PC-3 (cell line): ENCODE data around the gene KRT7. TPM values are rescaled to one million over a fixed set of nuclear protein-coding genes. Genes with fewer than 3 reads are reported as not detected.

Source experiments
- ATAC-seq: fragments of 200-7000 bp; cut with Tn5 transposase; 2 replicates; pipeline ENCODE4 v1.9.1; 2020; ENCODE audit warnings: mild to moderate bottlenecking, moderate library complexity
- BruUV-seq: library from RNA; stranded (reverse); fragments of 400-500 nt; replicated peaks from 2 replicates; lab custom pipeline; 2021; lab: Mats Ljungman, UMichigan
- CTCF ChIA-PET: fragments of 300-600 bp; sonication (Branson Sonifier 250); formaldehyde crosslinking; loops from one replicate; lab custom pipeline; 2022; ENCODE audit warnings: antibody characterized with exemption; lab: Charles Lee
- POLR2A ChIA-PET: fragments of 300-600 bp; sonication (Branson Sonifier 250); formaldehyde crosslinking; loops from one replicate; lab custom pipeline; 2022; ENCODE audit warnings: antibody characterized with exemption; ENCODE audit not compliant: unreplicated experiment; lab: Charles Lee
- DNase-seq: peaks from one replicate; pipeline ENCODE4 v3.0.0-alpha.2; 2015
- H2AFZ ChIP-seq: fragments of 300-600 bp; sonication (generic); 2 replicates; pipeline ENCODE4 v1.6.0; 2016; ENCODE audit warnings: antibody characterized with exemption, low read length
- H3F3A ChIP-seq: fragments of 300-600 bp; sonication (generic); one replicate; pipeline ENCODE4 v1.6.0; 2017; ENCODE audit warnings: antibody characterized with exemption, low read length, control low read depth, mild to moderate bottlenecking; ENCODE audit not compliant: unreplicated experiment
- H3K27ac ChIP-seq: fragments of 300-600 bp; sonication (generic); 2 replicates; pipeline ENCODE4 v1.5.1; 2016; ENCODE audit warnings: mild to moderate bottlenecking, low read length
- H3K27me3 ChIP-seq: fragments of 300-600 bp; sonication (generic); 2 replicates; pipeline ENCODE4 v1.6.1; 2016; ENCODE audit warnings: low read length, mixed read lengths
- H3K36me3 ChIP-seq: fragments of 300-600 bp; sonication (generic); 2 replicates; pipeline ENCODE4 v1.6.1; 2016; ENCODE audit warnings: low read depth, mixed run types, low read length, mixed read lengths
- H3K4me1 ChIP-seq: fragments of 300-600 bp; sonication (generic); 2 replicates; pipeline ENCODE4 v1.5.1; 2016; ENCODE audit warnings: low read length; ENCODE audit not compliant: insufficient read depth
- H3K4me2 ChIP-seq: fragments of 300-600 bp; sonication (generic); 2 replicates; pipeline ENCODE4 v1.6.0; 2016; ENCODE audit warnings: low read length
- H3K4me3 ChIP-seq: fragments of 300-600 bp; sonication (generic); 2 replicates; pipeline ENCODE4 v1.5.1; 2016; ENCODE audit warnings: mild to moderate bottlenecking, low read length, mixed read lengths
- H3K79me2 ChIP-seq: fragments of 300-600 bp; sonication (generic); 2 replicates; pipeline ENCODE4 v1.6.1; 2017; ENCODE audit warnings: low read length, mixed read lengths
- H3K9ac ChIP-seq: fragments of 300-600 bp; sonication (generic); 2 replicates; pipeline ENCODE4 v1.6.0; 2016; ENCODE audit warnings: mild to moderate bottlenecking, low read length
- H3K9me2 ChIP-seq: fragments of 300-600 bp; sonication (generic); replicated peaks from 2 replicates; pipeline ENCODE4 v1.6.1; 2016; ENCODE audit warnings: mixed run types, low read length, mixed read lengths
- H3K9me3 ChIP-seq: fragments of 300-600 bp; sonication (generic); 2 replicates; pipeline ENCODE4 v1.6.1; 2016; ENCODE audit warnings: low read length, mixed read lengths
- H4K20me1 ChIP-seq: fragments of 300-600 bp; sonication (generic); 2 replicates; pipeline ENCODE4 v1.6.1; 2016; ENCODE audit warnings: low read length, mixed read lengths
- CTCF ChIP-seq: fragments of 300-600 bp; sonication (generic); conservative IDR thresholded peaks from 2 replicates; pipeline ENCODE4 v1.5.1; 2017; ENCODE audit warnings: antibody characterized with exemption, low read depth, mild to moderate bottlenecking, low read length
- EZH2 ChIP-seq: fragments of 300-600 bp; sonication (generic); IDR thresholded peaks from one replicate; pipeline ENCODE4 v1.6.1; 2017; ENCODE audit warnings: antibody characterized with exemption, mild to moderate bottlenecking, low read length; ENCODE audit not compliant: unreplicated experiment
- EZH2phosphoT487 ChIP-seq: fragments of 300-600 bp; sonication (generic); IDR thresholded peaks from 2 replicates; pipeline ENCODE4 v1.6.1; 2018; ENCODE audit warnings: mild to moderate bottlenecking, antibody characterized with exemption, low read length, borderline replicate concordance
- intact Hi-C: fragments of 100-400 bp; cut with micrococcal nuclease; formaldehyde crosslinking; loops from 2 replicates; pipeline ENCODE4 v1.9.0; 2023
- total RNA-seq: library from RNA; depleted of rRNA; stranded (reverse); fragments of >200 nt; gene quantifications from 2 replicates; pipeline ENCODE4 v1.2.3, GENCODE V29; 2014

Gene KRT7
- total RNA-seq, 1 experiment from 2014 or later = 2,144 TPM

GRCh38 chr12:52199294-52199919, 33.6 kb upstream of the KRT7 start:
- no TSS peak for BruUV-seq
- TF ChIP-seq CTCF (no peak), EZH2phosphoT487 (no peak), EZH2 (no peak)
- intact Hi-C loops = no loop called here
- no peak for DNase-seq
- H2AFZ ChIP-seq = no peak overlapping the region
- H3K36me3 ChIP-seq = no peaks in the 10 kb centered on the region
- H3K4me1 ChIP-seq = peaks cover 45% of the 10 kb centered on the region
- CTCF ChIA-PET = interaction anchor here (0.9 kb wide), 1 partner anchor 80 kb away, joined by 3 read pairs; no protein-coding TSS in a partner anchor
- no peaks in the 10 kb centered on the region for H3K9me2 ChIP-seq
- no peak for ATAC-seq
- H3K4me3 ChIP-seq = no peak overlapping the region
- H3F3A ChIP-seq = no peaks in the 10 kb centered on the region
- H3K9ac ChIP-seq = no peak overlapping the region
- H3K27me3 ChIP-seq = no peaks in the 10 kb centered on the region
- no peaks in the 10 kb centered on the region for H4K20me1 ChIP-seq
- H3K27ac ChIP-seq = no peak overlapping the region
- no peak overlapping the region for H3K4me2 ChIP-seq
- H3K79me2 ChIP-seq = no peaks in the 10 kb centered on the region
- H3K9me3 ChIP-seq = no peaks in the 10 kb centered on the region
- POLR2A ChIA-PET = no interaction called here

GRCh38 chr12:52200086-52200780, 32.8 kb upstream of the KRT7 start:
- TF ChIP-seq CTCF = no peak
- H3K4me3 ChIP-seq = no peak overlapping the region
- H3K27ac ChIP-seq = no peak overlapping the region
- ATAC-seq = no peak
- H3K9me2 ChIP-seq = no peaks in the 10 kb centered on the region
- H2AFZ ChIP-seq = no peak overlapping the region
- no peaks in the 10 kb centered on the region for H3F3A ChIP-seq
- H3K4me2 ChIP-seq = no peak overlapping the region
- H3K79me2 ChIP-seq = no peaks in the 10 kb centered on the region
- peaks cover 45% of the 10 kb centered on the region for H3K4me1 ChIP-seq
- no TSS peak for BruUV-seq
- ChIA-PET CTCF (interaction anchor here (0.9 kb wide), 1 partner anchor 79 kb away, joined by 3 read pairs; no protein-coding TSS in a partner anchor), POLR2A (no interaction called here)
- H3K27me3 ChIP-seq = no peaks in the 10 kb centered on the region
- no peak for DNase-seq
- intact Hi-C loops = no loop called here
- no peaks in the 10 kb centered on the region for H3K36me3 ChIP-seq
- H3K9ac ChIP-seq = no peak overlapping the region
- no peaks in the 10 kb centered on the region for H4K20me1 ChIP-seq
- no peaks in the 10 kb centered on the region for H3K9me3 ChIP-seq
